Measurements from ENCODE around the gene IPO4. TPM values are rescaled to one million over a fixed set of nuclear protein-coding genes. Genes with fewer than 3 reads are reported as not detected.
A peak's percentile ranks its signal among the peaks of the same experiment; 100 is the strongest.

The IPO4 gene
- total and polyA plus RNA-seq, 2 of the 13 experiments (the other 11 are each of a cell fraction or from before 2014, with no cell fraction given) = 39.0 to 179 TPM

GRCh38 chr14:24195186-24196070 is 6.8 kb upstream of the IPO4 start, which contains the start of gene TM9SF1 (continued):
- TF ChIP-seq ATF4 (CRISPR knock-in tag; IDR thresholded peaks at IDR 0.05) (no peak), ZSCAN5A (CRISPR knock-in tag; IDR thresholded peaks at IDR 0.05; ENCODE audit: borderline replicate concordance) (peak; percentile 95; the same call in 1 of the 2 replicates), AHDC1 (CRISPR knock-in tag; IDR thresholded peaks at IDR 0.05; ENCODE audit: borderline replicate concordance) (no peak), ZNF343 (CRISPR knock-in tag; IDR thresholded peaks at IDR 0.05) (peak; percentile 100), MTA1 (CRISPR knock-in tag; IDR thresholded peaks at IDR 0.05; ENCODE audit: borderline replicate concordance) (peak; percentile 87; the same call in 1 of the 2 replicates), RBM22 (optimal IDR thresholded peaks at IDR 0.05; ENCODE audit: low read length) (no peak), UBTF (CRISPR knock-in tag; IDR thresholded peaks at IDR 0.05) (peak; percentile 100), POLR2AphosphoS5 (IDR thresholded peaks at IDR 0.05; ENCODE audit: low read depth, low read length) (peak; percentile 91), MNT (IDR thresholded peaks at IDR 0.05) (0 out of 2 replicates have a peak, but pooled peaks have one; percentile 25), ZNF878 (CRISPR knock-in tag; IDR thresholded peaks at IDR 0.05) (no peak), MTF1 (CRISPR knock-in tag; IDR thresholded peaks at IDR 0.05) (peak; percentile 89), SPEN (CRISPR knock-in tag; IDR thresholded peaks at IDR 0.05; ENCODE audit: low read depth) (peak; percentile 99), HMG20B (CRISPR knock-in tag; conservative IDR thresholded peaks at IDR 0.05) (peak; percentile 31; the same call in 1 of the 2 replicates), RFX1 (IDR thresholded peaks at IDR 0.05) (peak; percentile 93), ZNF232 (CRISPR knock-in tag; IDR thresholded peaks at IDR 0.05; ENCODE audit: borderline replicate concordance) (peak; percentile 96), GABPA (IDR thresholded peaks at IDR 0.05; ENCODE audit: low read depth, low read length) (no peak), GABPA (CRISPR knock-in tag; IDR thresholded peaks at IDR 0.05; ENCODE audit: low read depth) (no peak)

All from HepG2 (cell line).